CD4-positive, alpha-beta T cell treated with Interleukin-15 for 1 hour (primary cell): Measurements from ENCODE around the gene ZNF248.
"Not testable (repeated sequence)": the region's sequence is repeated elsewhere in the genome, so short reads cannot be mapped to it uniquely, and the experiment has no call there.

Source experiments
- DNase-seq: peaks from one replicate; pipeline ENCODE4 v3.0.0-alpha.2; 2020

ZNF248 gene

DNA sequence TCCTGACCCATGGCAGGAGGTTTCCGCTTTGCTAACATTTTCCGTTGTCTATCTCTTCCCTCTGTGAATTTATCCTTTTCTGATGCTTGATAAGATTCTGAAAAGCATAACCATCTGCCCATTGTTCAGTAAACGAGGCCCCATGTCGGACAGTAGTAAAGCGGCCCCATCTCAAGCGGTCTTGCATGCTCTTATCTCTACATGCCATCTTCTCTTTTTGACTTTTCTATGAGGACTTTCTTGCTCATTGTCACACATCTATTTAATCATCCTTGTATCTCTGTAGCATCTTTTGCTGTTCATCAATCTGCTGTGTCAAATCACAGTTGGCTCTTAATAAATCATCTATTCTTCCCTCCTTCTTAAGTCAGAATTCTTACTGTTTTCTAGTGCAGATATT is 37.6 kb downstream of the ZNF248 start:
- DNase-seq, result no peak

DNA sequence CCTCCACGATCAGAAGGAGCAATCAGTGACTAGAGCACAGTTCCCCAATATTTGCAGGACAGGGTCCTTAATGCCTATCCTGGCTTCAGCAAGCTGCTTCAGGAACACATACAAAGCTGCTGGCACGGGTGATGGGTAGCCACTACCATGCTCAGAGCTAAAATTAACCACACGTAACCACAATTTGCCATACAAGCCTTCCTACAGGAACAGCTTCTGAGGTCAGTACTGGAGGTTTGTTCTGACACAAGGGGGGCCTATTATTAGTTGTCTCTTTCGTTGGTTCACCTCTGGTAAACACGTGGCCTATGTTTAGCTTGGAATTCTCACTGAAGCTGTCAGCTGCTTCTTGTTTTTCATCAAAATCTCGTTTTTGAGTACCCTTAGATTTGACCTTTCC is 41.1 kb downstream of the ZNF248 start:
- DNase-seq, result no peak

DNA sequence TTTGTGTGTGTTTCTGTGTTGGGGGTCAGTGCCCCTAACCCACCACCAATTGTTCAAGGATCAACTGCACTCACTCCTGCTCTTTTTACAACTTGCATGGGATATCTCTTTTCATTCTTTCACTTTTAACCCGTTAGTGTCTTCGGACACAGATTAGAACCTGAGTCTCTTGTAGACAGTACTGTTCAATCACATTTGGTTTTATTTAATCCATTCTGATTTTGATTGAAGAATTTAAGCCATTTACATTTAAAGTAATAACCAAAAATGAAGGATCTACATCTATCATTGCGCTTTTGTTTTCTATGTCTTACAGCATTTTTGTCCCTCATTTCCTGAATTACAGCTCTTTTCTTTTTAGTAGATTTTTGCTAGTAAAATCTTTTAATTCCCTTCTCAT is 43.6 kb downstream of the ZNF248 start:
- no peak for DNase-seq

DNA sequence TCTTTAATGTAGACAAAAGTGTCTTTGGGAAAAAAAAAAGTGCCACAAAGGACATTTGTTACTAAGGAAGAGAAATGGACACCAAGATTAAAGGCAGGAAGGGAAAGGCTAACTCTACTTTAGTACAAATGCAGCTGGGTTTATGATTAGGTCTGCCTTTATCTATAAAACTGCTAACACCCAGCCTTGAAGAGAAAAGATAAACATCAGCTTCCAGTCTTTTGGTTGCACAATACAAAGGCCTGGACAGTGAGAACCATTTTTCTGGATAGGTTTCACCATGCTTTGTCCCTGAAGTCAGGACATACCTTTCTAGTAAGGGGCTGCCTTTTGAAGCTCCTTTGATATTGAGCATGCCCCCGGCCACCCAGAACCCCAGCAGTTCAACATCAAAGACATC is 45.1 kb downstream of the ZNF248 start:
- DNase-seq, result no peak

DNA sequence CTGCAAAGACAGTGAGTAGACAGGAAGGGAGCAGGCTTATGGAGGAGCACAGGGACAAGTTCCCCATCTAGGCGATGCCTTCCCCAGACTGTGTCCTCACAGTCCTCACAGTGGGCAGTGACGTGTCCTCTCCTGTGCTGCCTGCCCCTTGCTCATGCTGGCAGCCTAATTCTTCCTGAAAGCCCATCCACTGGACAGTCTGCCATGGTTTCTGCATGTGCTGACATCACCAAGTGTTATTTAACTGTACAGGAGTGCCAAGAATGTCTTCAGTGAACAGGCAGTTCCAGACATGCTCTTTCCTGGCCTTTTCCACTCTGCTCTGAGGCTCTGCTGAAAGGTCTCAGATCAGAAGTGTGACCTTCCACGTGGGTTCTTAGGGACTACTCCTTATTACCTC is 54.1 kb downstream of the ZNF248 start:
- DNase-seq, result no peak

DNA sequence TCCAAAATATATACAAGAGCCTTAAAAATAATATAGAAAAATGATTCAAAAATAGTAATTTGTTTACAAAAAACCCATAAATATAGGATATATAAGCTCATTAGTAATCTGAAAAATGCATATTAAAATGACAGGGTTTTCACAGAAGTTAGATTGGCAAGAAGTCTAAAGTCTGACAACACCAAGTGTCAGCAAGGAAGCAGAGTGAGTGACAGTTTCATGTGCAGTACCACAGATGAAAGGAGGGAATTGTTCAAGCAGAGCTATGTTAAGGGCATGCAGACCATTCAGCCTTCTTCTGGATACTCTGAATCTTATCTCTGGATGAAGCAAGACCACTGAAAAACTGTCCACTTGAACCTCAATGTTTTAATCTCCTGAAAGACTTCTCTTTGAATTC is 55.9 kb downstream of the ZNF248 start:
- no peak for DNase-seq

DNA sequence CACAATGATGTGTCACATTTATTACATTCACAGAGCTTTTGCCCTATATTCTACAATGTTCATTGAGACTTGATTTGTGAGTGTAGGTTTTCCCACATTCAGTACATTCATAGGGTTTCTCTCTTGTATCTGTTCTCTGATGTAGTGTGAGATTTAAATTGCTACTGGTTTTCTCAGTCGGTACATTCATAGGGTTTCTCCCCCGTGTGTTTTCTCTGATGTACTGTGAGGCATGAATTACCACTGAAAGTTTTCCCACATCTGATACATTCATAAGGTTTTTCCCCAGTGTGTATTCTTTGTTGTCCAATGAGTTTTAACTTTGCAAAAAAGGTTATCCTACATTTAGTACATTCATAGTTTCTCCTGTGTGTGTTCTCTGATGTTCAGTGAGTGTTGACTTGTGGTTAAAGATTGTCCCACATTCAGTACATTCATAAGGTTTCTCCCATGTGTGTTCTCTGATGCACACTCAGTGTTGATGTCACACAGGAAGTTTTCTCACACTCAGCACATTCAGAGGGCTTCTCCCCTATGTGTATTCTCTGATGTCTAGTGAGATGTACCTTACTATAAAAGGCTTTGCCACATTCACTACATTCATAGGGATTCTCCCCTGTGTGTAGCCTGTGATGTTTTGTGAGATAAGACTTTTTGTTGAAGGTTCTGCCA is 63.0 kb downstream of the ZNF248 start:
- DNase-seq, result no peak

DNA sequence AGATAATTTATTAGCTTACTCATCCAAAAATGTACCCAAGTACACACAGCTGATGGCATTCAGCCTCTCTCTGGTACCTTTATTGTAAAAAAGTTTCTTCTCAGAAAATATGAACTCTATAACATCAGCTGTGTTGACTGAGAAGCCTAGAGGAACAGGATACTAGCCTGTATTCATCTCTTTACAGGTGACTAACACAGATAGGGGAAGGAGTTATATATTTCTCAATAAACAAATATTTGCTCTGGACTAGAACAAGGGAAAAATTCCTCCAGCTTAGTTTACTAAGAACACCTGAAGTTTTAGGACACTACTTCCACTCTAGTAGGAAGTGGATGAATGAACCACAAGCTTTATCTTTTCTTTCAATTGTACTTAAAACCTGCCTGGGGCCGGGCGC is 67.8 kb downstream of the ZNF248 start:
- no peak for DNase-seq

DNA sequence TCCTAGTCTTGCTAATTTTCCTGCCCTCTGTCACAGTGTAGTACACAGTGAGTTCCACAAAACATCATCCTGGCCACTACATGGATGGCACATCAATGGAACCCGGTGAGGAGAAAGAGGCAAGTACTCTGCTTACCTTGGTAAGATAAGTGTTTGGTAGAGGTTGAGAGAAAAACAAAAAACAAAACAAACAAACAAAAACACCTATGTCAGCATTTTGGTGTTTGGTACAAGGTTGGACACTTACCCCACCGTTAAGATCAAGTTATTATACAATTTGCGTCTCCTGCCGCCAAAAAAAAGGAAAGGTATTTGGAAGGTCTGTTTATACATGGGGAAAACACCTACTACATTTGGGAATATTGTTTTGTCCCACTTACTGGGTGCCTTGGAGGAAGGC is 72.7 kb downstream of the ZNF248 start:
- no peak for DNase-seq

DNA sequence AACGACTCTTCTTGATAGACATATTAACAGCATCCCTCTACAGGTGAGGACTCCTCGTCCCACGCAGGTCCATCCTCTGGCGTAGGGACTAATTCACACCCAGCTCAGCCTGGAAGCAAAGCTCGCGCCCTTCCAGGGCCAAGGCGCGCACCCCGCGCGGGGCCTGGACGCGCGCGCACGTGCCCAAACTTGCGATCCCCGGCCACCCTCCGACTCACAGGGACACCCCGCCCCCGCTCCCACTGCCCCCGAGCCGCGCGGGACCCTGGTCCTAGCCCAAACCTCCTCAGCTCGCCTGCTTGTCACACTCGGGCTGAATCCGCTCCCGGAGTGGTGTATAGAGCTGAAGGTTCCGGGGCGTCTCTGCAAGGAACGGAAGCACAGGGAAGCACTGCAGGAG is 76.9 kb downstream of the ZNF248 start:
- DNase-seq, result no peak

DNA sequence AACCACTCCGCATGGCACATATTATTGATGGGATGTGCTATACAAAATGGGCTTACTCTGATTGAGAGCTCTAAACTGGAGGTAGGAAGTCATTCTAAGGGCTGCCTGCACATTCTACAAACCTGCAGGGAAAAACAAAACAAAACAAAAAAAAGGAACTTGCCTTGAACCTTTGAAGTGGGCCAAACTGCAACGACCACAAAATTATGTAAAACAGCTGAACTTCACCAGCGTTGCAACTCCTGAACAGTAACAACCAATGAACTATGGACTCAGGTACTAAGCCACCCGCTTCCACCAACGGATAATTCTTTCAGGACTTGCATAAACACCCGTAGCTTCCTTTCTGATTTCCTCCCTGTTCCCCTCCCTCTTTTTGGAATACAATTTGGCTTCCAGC is 80.4 kb downstream of the ZNF248 start:
- no peak for DNase-seq

DNA sequence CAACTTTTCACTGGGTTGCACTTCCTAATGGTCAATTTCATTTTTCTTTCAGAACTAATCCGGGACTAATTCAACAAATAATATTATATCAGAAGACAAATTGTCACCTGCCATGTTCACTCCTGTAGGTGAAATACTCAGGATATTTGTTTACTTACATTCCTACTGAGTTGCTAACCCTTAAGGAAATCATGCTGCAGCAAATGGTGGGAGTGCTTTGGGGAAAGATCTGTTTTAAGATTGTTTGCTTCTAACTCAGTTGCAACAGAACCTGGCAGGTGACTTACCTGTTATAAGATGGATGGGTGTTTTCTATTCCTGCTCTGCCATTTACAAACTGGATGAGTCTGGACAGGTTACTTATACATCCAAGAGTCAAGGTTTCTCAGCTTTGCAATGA is 81.8 kb downstream of the ZNF248 start:
- no peak for DNase-seq

DNA sequence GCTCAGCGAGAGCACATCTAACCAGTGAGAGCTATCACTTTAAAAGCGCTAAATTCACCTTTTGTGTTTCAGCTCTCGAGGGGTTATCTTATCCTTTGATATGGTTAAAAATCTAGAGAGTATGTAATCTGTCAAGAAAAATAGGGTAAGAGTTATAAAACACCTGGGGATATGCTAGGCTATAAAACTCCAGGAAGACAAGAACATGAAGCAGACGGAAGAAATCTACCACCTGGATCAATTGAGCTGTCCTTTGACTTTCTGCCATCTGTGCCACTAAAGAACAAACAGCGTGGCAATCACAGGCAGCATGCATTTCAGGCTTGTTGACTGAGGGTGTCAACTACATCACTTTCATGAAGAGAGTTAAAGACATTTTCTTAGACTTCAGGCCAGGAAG is 83.1 kb downstream of the ZNF248 start:
- no peak for DNase-seq

DNA sequence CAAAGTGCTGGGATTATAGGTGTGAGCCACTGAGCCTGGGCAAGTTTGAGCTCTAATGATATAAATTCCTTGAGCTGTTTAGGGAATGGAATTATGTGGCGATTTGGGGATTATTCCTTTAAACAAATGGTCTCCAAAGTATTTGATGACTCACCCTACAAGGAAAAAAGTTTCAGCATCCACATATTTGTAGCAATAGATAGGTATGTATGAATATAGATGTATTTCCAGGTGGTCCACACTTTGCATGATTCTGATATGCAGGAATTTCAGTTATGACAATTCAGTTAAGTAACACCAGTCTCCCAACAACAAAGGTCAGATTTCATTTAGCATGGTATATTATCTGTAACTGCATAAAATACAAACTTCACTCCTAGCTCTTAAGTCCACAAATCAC is 92.2 kb downstream of the ZNF248 start:
- no peak for DNase-seq

DNA sequence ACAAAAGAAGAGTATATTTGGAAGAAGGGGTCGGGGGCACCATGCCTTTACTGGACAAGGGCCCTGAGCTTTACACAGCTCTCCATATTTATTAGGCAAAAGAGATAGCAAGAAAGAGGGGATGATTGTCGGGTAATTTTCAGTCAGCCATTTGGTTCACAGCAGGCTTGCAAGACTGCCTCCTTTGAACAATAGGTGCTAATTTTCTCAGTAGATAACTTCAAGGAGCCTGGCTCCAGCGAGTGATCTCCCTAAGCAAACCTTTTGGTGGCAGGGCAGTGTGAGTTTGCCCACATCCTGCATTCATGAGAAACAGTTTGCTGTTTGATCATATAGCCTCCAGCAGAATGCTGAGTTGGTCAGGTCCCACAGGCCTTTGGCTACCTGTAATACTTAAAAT is 94.3 kb downstream of the ZNF248 start:
- DNase-seq, result no peak

DNA sequence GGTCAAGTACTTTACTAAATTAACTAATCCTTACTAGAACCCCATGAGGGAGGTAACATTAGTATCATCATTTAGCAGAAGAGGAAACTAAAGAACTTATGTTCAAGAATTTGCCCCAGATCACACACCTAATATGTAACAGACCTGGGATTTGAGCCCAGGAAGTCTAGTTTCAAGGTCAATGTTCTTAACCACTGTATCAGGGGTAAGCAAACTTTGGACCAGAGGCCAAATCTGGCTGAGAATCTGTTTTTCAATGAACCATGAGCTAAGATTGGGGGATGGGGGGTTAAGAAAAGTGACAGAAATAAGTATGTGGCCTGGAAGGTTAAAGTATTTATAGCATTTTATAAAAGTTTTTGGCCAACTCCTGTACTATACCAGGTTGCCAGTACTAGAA is 95.1 kb downstream of the ZNF248 start:
- no peak for DNase-seq

DNA sequence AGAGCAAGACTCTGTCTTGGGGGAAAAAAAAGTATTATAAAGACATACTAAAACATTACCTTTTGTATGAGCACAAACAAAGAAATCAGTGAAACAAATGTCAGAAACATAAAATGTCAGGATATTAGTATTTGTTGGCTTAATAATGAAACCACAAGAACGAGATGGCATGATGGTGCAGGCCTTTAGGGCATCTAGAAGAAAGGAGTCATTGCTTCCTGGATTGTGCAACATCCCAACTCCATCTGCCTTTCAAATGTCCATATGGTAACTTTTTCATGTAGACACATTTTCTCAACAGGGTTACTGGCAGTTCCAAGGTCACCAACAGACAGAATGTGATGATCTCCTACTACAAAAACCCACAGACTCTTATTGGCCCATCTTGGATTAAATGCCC is 96.6 kb downstream of the ZNF248 start:
- no peak for DNase-seq

DNA sequence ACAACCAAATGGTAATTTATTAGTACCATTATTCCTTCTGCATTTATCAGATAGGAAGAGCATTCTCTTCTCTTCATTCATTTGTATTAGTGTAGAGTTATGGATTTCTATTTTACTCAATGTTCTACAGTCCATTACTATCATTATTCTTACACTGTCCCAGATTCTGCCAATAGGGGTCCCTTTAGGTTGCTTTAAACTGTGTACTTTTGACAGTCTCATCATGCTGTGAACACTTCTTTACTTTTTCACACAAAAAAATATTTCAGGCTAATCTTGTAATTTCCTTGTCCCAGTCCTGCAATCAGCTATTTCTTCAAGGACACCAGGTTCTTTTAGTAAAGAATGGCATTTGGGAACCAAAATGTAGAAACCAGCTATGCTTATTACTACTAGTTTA is 99.3 kb downstream of the ZNF248 start:
- DNase-seq, result no peak

DNA sequence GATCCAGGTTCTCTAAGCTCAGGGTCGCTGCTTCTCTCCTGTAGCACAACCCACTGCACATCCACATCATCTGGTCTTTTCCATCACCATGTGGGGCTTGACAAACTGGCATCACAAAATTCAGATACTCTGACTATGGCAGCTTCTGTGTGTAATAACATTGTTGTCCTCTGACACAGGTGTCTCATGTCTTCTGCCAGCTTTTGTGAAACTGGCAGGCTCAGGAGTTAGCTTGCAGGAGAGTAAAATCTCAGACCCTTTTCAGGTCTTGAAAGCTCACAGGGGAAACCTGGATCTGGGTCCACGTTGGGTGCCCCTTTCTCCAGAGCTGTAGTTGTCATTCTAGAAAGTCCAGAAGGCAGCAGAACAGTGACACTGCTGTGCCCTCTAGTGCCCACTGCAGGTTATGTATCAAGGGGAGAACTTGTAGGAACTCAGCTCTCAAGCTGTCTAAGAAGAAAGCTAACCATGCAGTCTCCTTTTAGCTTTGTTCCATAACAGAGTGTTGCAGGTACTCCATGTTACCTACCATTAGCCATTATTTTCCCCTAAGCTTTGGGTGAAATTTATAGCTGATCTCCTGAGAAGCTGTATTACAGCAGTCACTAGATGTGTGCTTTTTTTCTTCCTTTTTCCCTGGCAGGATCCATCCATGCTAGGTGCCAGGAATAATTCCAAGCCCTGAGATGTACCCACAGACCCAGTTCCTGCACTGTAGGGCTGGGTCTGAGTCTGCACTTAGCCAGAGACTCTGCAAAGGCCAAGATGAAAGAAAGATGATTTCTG is 102.7 kb downstream of the ZNF248 start:
- DNase-seq, result no peak

DNA sequence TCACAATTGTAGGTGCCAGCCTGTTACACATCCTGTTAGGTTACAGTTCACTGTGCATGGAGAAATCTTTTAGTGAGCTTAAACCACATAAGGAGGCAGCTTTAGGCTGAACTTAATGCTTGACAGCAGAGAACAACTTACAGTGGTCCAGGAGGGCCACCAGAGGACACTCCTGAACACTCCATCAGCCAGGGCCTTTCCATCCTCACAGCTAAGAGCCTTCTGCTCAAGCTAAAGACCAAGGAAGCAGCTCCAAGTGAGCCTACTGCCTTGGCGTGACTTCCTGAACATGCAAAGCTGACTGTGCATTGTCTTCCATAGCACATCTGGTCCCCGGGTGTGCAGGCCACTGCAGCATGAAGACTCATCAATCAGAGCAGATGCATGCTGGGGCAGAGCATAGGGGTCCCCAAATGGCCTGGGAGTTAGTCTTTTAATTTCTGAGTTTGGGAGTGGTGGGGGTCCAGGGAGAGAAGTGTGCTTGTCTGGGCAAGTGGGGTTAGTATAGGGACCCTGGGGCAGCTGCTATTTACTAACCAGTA is 105.0 kb downstream of the ZNF248 start:
- DNase-seq, result no peak

DNA sequence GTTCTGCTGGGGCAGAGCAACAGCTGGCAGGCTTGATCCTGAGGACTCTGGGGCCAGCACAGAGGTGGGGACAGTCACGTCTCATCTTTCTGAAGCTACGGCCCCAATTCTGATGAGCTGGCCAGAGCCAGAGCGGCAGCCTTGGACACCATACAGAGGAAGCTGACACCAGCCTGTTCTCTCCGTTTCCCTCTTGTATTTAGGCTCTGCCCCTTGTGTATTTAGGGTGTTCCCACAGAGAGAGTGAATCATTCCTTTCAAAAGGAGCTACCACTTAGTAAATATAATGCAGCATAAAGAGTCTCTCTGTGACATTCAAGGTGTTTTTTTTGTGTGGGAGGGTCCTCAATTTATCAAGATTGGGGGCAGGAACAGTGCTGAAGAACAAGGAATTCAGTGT is 109.2 kb downstream of the ZNF248 start:
- DNase-seq, result no peak

DNA sequence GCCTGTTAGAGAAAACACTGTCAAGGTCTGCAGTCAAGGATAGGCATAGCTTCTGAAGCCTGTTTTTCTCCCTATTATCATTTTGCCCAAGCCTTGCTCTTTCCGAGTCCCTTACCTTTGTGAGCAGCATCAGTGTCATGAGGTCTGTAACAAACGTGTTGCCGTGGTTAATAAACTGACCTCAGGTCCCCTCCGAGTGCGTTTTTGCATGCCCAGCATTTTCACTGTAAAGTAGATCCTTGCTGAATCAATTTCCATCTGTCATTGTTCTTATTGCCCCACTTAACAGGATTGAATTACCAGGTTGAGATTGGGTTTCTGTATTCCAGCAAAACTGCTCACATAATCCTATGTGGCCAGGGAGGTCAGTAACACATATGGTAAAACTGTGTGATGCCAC is 110.3 kb downstream of the ZNF248 start:
- no peak for DNase-seq

DNA sequence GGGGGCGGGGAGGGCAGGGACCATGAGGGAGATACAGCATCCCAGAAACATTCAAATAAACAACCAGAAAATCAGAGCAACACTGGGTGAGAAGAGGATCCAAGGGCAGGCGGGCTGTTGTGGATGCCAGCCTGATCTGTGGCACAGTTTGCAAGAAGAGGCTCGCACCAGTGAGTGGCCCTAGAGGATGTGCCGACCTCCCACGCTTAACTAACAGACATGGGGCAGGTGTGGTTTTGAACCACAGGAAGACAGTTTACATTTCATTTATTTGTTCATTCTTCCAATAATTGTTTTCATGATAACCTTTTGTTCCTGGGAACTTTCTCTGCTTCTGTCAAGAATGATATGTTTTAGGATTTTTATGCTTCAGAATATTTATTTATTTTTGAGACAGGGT is 115.6 kb downstream of the ZNF248 start:
- no peak for DNase-seq

DNA sequence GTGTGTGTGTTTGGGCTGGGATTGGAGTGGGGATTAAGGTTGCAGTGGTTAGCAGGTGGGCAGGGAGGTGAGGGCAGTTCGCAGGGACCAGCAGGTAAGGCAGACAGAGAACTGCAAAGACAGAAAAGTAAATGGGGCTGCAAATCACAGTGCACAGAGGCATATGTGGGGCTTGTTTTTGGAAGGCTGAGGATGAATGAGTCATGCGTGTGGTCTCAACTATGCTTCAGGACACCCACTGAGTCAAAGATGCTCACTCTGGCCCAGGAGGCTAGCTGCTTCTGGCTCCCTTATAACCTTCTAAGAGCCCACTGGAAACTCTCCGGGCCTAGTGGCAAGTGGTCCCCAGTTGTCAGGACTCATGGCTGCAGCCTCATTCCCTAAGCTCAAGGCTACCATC is 118.2 kb downstream of the ZNF248 start:
- DNase-seq, result no peak

DNA sequence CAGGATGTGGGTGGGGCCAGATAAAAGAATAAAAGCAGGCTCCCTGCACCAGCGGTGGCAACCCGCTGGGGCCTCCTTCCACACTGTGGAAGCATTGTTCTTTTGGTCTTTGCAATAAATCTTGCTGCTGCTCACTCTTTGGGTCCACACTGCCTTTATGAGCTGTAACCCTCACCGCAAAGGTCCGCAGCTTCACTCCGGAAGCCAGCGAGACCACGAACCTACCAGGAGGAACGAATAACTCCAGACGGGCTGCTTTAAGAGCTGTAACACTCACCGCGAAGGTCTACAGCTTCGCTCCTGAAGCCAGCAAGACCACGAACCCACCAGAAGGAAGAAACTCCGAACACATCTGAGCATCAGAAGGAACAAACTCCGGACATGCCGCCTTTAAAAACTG is 119.2 kb downstream of the ZNF248 start:
- DNase-seq, result not testable (repeated sequence)
